ENCODE results near the gene DMC1.

DMC1 gene

GRCh38 chr22:38566726-38567504 is 3.1 kb downstream of the DMC1 start:
- no peak for FAIRE-seq

- FAIRE-seq = no peak
Observed at GRCh38 chr22:38565441-38565840, 4.5 kb downstream of the DMC1 start.

GRCh38 chr22:38564669-38565068 is 5.3 kb downstream of the DMC1 start:
- FAIRE-seq = no peak

- FAIRE-seq = no peak
Observed at GRCh38 chr22:38554281-38554680, 15.7 kb downstream of the DMC1 start.

- no peak for FAIRE-seq
Observed at GRCh38 chr22:38549101-38549894, 20.7 kb downstream of the DMC1 start.

GRCh38 chr22:38540701-38541100 is 29.3 kb downstream of the DMC1 start:
- FAIRE-seq = no peak

- FAIRE-seq = no peak
Observed at GRCh38 chr22:38531251-38531938, 38.6 kb downstream of the DMC1 start.

GRCh38 chr22:38524429-38524828 is 45.6 kb downstream of the DMC1 start:
- FAIRE-seq = no peak

GRCh38 chr22:38523479-38523878 is 46.5 kb downstream of the DMC1 start:
- FAIRE-seq = no peak

- FAIRE-seq = no peak
Observed at GRCh38 chr22:38523029-38523428, 47.0 kb downstream of the DMC1 start.

GRCh38 chr22:38519453-38520250 is 50.3 kb downstream of the DMC1 start:
- FAIRE-seq = no peak

GRCh38 chr22:38518620-38519019 is 51.4 kb downstream of the DMC1 start:
- FAIRE-seq = no peak

GRCh38 chr22:38513063-38513462 is 56.9 kb downstream of the DMC1 start:
- FAIRE-seq = no peak

GRCh38 chr22:38510416-38510970 is 59.5 kb downstream of the DMC1 start:
- FAIRE-seq = no peak

- peak; percentile 98 for FAIRE-seq
Observed at GRCh38 chr22:38506118-38506962, 63.6 kb downstream of the DMC1 start, which contains the start of gene DDX17. Gene DDX17 (minus strand): TSS chr22:38506311.

- no peak for FAIRE-seq
Observed at GRCh38 chr22:38505541-38506117, 64.4 kb downstream of the DMC1 start.

GRCh38 chr22:38504731-38505540 is 65.0 kb downstream of the DMC1 start:
- no peak for FAIRE-seq

GRCh38 chr22:38503021-38503420 is 67.0 kb downstream of the DMC1 start:
- no peak for FAIRE-seq

GRCh38 chr22:38501797-38502672 is 67.9 kb downstream of the DMC1 start:
- FAIRE-seq = no peak

Data from G401.6 (cell line).